ENCODE results near the gene SLC6A3. TPM values are rescaled to one million over a fixed set of nuclear protein-coding genes. Genes with fewer than 3 reads are reported as not detected.

Gene SLC6A3
- total and polyA plus RNA-seq, 7 donors: under 0.01 to 0.01 TPM; not detected in 5

- H3K36me3 ChIP-seq (ENCODE audit: insufficient read depth in 1 of 2, low read depth in 1 of 2): peaks cover 0 to 12% of the 10 kb centered on the region in 2 donors
- intact Hi-C loops (cut with DNase I): no loop called here
- no peak overlapping the region for H3K27ac ChIP-seq
- DNase-seq: no peak
- WGBS, 3 donors: 93 to 94% (median 93%) methylated on average over 40 to 51 of the region's 51 CpGs
- no peaks in the 10 kb centered on the region for H3K9me3 ChIP-seq
- TF ChIP-seq CTCF (IDR thresholded peaks at IDR 0.05): no peak
- no peak for ATAC-seq
- H3K27me3 ChIP-seq (ENCODE audit: insufficient read depth in 3 of 3, low read length in 2 of 3): no peaks in the 10 kb centered on the region
- H3K4me3 ChIP-seq: no peak overlapping the region
- H3K4me1 ChIP-seq: no peaks in the 10 kb centered on the region
These were observed 22.4 kb upstream of the SLC6A3 start for GRCh38 chr5:1467341-1468246.

GRCh38 chr5:1466631-1467265 lies 21.5 kb upstream of the SLC6A3 start:
- no peaks in the 10 kb centered on the region for H3K4me1 ChIP-seq
- H3K27ac ChIP-seq: no peak overlapping the region
- intact Hi-C loops (cut with DNase I): no loop called here
- DNase-seq (peak in 1 of 2 donors; percentile 2), ATAC-seq (no peak)
- H3K36me3 ChIP-seq (ENCODE audit: insufficient read depth in 1 of 2, low read depth in 1 of 2): peaks cover 0 to 18% of the 10 kb centered on the region in 2 donors
- 92 to 94% (median 94%) methylated on average over 36 to 37 of the region's 37 CpGs for WGBS, 3 donors
- H3K27me3 ChIP-seq (ENCODE audit: insufficient read depth in 3 of 3, low read length in 2 of 3): no peaks in the 10 kb centered on the region
- no peak overlapping the region for H3K4me3 ChIP-seq
- no peak for TF ChIP-seq CTCF (IDR thresholded peaks at IDR 0.05)
- no peaks in the 10 kb centered on the region for H3K9me3 ChIP-seq

- intact Hi-C loops (cut with DNase I): no loop called here
- TF ChIP-seq CTCF (IDR thresholded peaks at IDR 0.05): no peak
- no peak overlapping the region for H3K27ac ChIP-seq
- H3K36me3 ChIP-seq (ENCODE audit: insufficient read depth in 1 of 2, low read depth in 1 of 2): peaks cover 0 to 19% of the 10 kb centered on the region in 2 donors
- peak in 1 of 2 donors; percentile 3 for DNase-seq
- no peaks in the 10 kb centered on the region for H3K27me3 ChIP-seq (ENCODE audit: insufficient read depth in 3 of 3, low read length in 2 of 3)
- H3K4me1 ChIP-seq: no peaks in the 10 kb centered on the region
- H3K9me3 ChIP-seq: no peaks in the 10 kb centered on the region
- no peak for ATAC-seq
- 94 to 95% (median 95%) methylated on average over 30 of the region's 30 CpGs for WGBS, 3 donors
- H3K4me3 ChIP-seq: no peak overlapping the region
These were observed 20.8 kb upstream of the SLC6A3 start for GRCh38 chr5:1465966-1466471.

- Histone ChIP-seq H3K4me3 (no peak overlapping the region), H3K9me3 (no peaks in the 10 kb centered on the region), H3K4me1 (no peaks in the 10 kb centered on the region), H3K27ac (no peak overlapping the region), H3K36me3 (ENCODE audit: insufficient read depth in 1 of 2, low read depth in 1 of 2) (peaks cover 0 to 19% of the 10 kb centered on the region in 2 donors), H3K27me3 (ENCODE audit: insufficient read depth in 3 of 3, low read length in 2 of 3) (no peaks in the 10 kb centered on the region)
- intact Hi-C loops (cut with DNase I): no loop called here
- no peak for DNase-seq
- no peak for ATAC-seq
- whole genome bisulfite sequencing, 3 donors: 97 to 98% (median 98%) methylated on average over 22 of the region's 22 CpGs
- TF ChIP-seq CTCF (IDR thresholded peaks at IDR 0.05): no peak
These were observed 19.9 kb upstream of the SLC6A3 start for GRCh38 chr5:1465117-1465516.
